BJ (cell line): ENCODE data around the gene STK32C. TPM values are rescaled to one million over a fixed set of nuclear protein-coding genes. Genes with fewer than 3 reads are reported as not detected.
A peak's percentile ranks its signal among the peaks of the same experiment; 100 is the strongest.
"Not testable (repeated sequence)": the region's sequence is repeated elsewhere in the genome, so short reads cannot be mapped to it uniquely, and the experiment has no call there.

Experiments used
- CTCF ChIA-PET: fragments of 350-600 bp; formaldehyde crosslinking; extraction: SDS; loops from one replicate; lab custom pipeline; 2021; ENCODE audit warnings: antibody characterized with exemption, inconsistent platforms; lab: Yijun Ruan, JAX
- POLR2A ChIA-PET: fragments of 300-600 bp; sonication (Branson Sonifier 250); formaldehyde crosslinking; extraction: SDS; loops from one replicate; lab custom pipeline; 2021; ENCODE audit warnings: antibody characterized with exemption; lab: Charles Lee
- DNase-seq: peaks from one replicate; pipeline ENCODE4 v3.0.0-alpha.2; 2011; ENCODE audit warnings: low read depth
- H3K27me3 ChIP-seq: 2 replicates; pipeline ENCODE4 v1.6.0; 2011; ENCODE audit warnings: low read length; ENCODE audit not compliant: control insufficient read depth, insufficient read depth
- H3K36me3 ChIP-seq: 2 replicates; pipeline ENCODE4 v1.5.1; 2011; ENCODE audit warnings: low read length; ENCODE audit not compliant: control insufficient read depth, insufficient read depth
- H3K4me3 ChIP-seq: 2 replicates; pipeline ENCODE4 v1.5.1; 2011; ENCODE audit warnings: low read depth, mild to moderate bottlenecking, control low read depth, low read length
- CTCF ChIP-seq: IDR thresholded peaks from 2 replicates; pipeline ENCODE4 v1.5.1; 2011; ENCODE audit warnings: low read depth, mild to moderate bottlenecking, control low read depth, inconsistent platforms, low read length, moderate library complexity; ENCODE audit not compliant: insufficient read depth
- polyA plus RNA-seq: library from polyadenylated mRNA; depleted of rRNA; stranded (reverse); fragments of >200 nt; gene quantifications from 2 replicates; pipeline ENCODE4 v1.2.3, GENCODE V29; 2011

The STK32C gene
- polyA plus RNA-seq, 1 experiment, result 12.1 TPM

- no peak for DNase-seq
- no peaks in the 10 kb centered on the region for H3K27me3 ChIP-seq
- ChIA-PET CTCF (interaction anchor here (0.5 to 3.4 kb wide), 13 partner anchors 9 to 896 kb away, joined by 3 to 23 read pairs (median 4); no protein-coding TSS in a partner anchor), POLR2A (no interaction called here)
- no peak overlapping the region for H3K4me3 ChIP-seq
- TF ChIP-seq CTCF, result no peak
- no peaks in the 10 kb centered on the region for H3K36me3 ChIP-seq
Measured at GRCh38 chr10:132223611-132224342, 84.0 kb downstream of the STK32C start.

GRCh38 chr10:132223156-132223590 is 84.6 kb downstream of the STK32C start:
- peak; percentile 100 for TF ChIP-seq CTCF

GRCh38 chr10:132222726-132223125 is 85.0 kb downstream of the STK32C start:
- H3K4me3 ChIP-seq, result no peak overlapping the region
- no peaks in the 10 kb centered on the region for H3K27me3 ChIP-seq
- ChIA-PET CTCF (interaction anchor here (0.6 to 2.5 kb wide), 11 partner anchors 9 to 230 kb away, joined by 3 to 20 read pairs (median 4); no protein-coding TSS in a partner anchor), POLR2A (no interaction called here)
- no peak for DNase-seq
- no peaks in the 10 kb centered on the region for H3K36me3 ChIP-seq
- TF ChIP-seq CTCF, result no peak

More at GRCh38 chr10:132223156-132223590, 84.6 kb downstream of the STK32C start:
- ChIA-PET CTCF (interaction anchor here (0.8 to 2.5 kb wide), 10 partner anchors 9 to 229 kb away, joined by 3 to 20 read pairs (median 6); no protein-coding TSS in a partner anchor), POLR2A (no interaction called here)
- no peak overlapping the region for H3K4me3 ChIP-seq
- DNase-seq, result peak; percentile 11
- H3K36me3 ChIP-seq, result no peaks in the 10 kb centered on the region
- no peaks in the 10 kb centered on the region for H3K27me3 ChIP-seq

GRCh38 chr10:132220996-132221395 is 86.8 kb downstream of the STK32C start:
- POLR2A ChIA-PET, DNase-seq, H3K4me3 ChIP-seq, CTCF ChIA-PET, H3K36me3 ChIP-seq, H3K27me3 ChIP-seq: not testable (repeated sequence)

GRCh38 chr10:132220061-132220460 is 87.7 kb downstream of the STK32C start:
- DNase-seq, result no peak
- ChIA-PET CTCF (interaction anchor here (0.6 to 1.7 kb wide), 2 partner anchors 133 to 339 kb away, joined by 3 to 4 read pairs; no protein-coding TSS in a partner anchor), POLR2A (no interaction called here)
- Histone ChIP-seq H3K27me3 (no peaks in the 10 kb centered on the region), H3K4me3 (no peak overlapping the region), H3K36me3 (no peaks in the 10 kb centered on the region)
- no peak for TF ChIP-seq CTCF
